ENCODE data around the gene RPS3. TPM values are rescaled to one million over a fixed set of nuclear protein-coding genes. Genes with fewer than 3 reads are reported as not detected.

RPS3 gene
- total RNA-seq, 1 donor = 2,208 TPM

DNA sequence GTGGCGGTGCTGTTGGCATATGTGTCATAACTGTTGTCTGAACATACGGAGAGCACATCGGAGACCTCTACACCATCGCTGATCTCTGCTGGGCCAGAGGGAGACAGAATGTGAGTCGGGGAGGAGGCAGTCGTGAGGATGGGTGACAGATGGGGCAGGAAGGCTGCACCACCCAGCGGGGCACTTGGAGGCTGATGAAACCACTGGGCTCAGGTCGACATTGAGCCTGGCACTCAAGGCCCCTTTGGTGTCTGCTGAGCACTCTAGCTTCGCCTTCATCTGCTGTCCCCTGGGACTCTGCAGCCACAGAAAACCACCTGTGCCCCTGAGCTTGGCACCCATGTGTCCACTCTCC is 36.2 kb downstream of the RPS3 start:
- TF ChIP-seq, protein P1, sequence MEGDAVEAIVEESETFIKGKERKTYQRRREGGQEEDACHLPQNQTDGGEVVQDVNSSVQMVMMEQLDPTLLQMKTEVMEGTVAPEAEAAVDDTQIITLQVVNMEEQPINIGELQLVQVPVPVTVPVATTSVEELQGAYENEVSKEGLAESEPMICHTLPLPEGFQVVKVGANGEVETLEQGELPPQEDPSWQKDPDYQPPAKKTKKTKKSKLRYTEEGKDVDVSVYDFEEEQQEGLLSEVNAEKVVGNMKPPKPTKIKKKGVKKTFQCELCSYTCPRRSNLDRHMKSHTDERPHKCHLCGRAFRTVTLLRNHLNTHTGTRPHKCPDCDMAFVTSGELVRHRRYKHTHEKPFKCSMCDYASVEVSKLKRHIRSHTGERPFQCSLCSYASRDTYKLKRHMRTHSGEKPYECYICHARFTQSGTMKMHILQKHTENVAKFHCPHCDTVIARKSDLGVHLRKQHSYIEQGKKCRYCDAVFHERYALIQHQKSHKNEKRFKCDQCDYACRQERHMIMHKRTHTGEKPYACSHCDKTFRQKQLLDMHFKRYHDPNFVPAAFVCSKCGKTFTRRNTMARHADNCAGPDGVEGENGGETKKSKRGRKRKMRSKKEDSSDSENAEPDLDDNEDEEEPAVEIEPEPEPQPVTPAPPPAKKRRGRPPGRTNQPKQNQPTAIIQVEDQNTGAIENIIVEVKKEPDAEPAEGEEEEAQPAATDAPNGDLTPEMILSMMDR (IDR thresholded peaks at IDR 0.05; ENCODE audit: insufficient read depth, low read length) = no peak
- H3K4me3 ChIP-seq (ENCODE audit: low read depth, low read length) = no peak overlapping the region
- DNase-seq (ENCODE audit: low read depth) = no peak

DNA sequence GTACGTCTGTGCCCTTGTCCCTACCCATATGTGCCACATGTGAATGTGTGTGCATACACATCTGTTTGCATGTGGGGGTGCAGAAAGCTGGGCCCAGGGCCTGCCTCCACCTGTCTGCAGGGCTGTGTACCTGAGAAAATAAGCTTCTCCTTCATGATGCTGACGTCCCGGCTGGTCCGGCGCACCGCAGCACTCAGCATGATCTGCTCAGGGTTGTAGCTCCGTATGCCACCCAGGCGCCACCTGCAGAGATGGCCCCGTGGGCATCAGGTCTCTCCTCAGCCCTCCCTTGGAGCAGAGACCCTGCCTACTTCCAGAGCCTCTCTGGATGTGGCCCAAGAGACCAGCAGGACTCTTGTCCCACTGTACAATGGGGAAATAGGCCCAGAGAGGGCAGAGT is 37.5 kb downstream of the RPS3 start:
- DNase-seq (ENCODE audit: low read depth) = no peak
- TF ChIP-seq, protein P1 (IDR thresholded peaks at IDR 0.05; ENCODE audit: insufficient read depth, low read length) = no peak
- no peak overlapping the region for H3K4me3 ChIP-seq (ENCODE audit: low read depth, low read length)

DNA sequence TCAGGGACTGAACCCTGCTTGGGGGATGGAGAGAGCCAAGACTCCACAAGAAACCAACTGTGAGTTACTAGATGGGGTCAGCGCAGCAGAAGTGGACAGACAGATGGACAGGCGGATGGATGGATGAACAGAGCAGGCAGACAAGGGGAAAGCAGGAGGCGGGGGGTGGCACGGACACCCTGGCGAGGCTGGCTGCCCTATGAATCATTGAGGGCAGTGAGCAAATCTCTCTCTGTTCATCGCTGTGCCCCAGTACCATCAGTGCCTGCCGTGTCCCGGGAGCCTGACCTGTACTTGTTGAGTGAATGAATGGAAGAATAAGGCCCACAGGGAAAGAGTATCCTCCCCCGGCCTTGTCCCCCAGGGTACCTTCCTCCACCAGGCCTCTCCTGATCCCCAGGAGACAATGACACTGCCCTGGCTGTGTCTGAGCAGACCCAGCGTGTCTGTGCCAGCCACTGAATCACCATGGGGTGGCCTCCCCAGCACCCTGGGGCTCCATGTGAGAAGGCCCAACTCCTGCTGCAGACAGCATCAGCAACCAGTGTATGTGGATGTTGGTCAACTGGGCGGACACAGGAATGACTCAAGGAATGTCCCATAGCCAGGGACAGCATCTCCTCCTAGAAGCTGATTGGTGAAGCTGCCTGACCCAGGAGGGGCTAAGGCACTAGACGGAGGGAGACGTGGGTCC is 38.8 kb downstream of the RPS3 start:
- no peak overlapping the region for H3K4me3 ChIP-seq (ENCODE audit: low read depth, low read length)
- DNase-seq (ENCODE audit: low read depth) = no peak
- TF ChIP-seq, protein P1 (IDR thresholded peaks at IDR 0.05; ENCODE audit: insufficient read depth, low read length) = no peak

DNA sequence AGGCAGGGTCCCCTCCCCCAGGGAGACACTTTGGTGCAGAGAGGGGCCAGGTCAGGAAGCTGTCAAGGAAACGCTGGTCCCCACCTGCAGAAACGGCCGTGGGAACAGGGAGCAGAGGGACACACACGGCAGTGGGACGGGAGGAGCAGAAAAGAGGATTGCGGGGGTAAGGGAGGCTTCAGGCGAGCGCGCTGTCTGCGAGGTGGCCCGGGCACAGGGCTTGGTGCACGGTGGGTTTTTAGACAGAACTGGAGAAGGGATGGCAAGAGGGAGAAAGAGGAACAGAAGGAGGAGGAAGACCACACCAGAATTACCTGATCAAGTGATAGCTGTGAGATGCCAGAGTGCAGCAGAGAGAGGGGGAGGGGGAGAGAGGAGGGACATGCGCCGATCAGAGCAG is 39.7 kb downstream of the RPS3 start:
- no peak for DNase-seq (ENCODE audit: low read depth)
- TF ChIP-seq, protein P1 (IDR thresholded peaks at IDR 0.05; ENCODE audit: insufficient read depth, low read length) = no peak
- no peak overlapping the region for H3K4me3 ChIP-seq (ENCODE audit: low read depth, low read length)

DNA sequence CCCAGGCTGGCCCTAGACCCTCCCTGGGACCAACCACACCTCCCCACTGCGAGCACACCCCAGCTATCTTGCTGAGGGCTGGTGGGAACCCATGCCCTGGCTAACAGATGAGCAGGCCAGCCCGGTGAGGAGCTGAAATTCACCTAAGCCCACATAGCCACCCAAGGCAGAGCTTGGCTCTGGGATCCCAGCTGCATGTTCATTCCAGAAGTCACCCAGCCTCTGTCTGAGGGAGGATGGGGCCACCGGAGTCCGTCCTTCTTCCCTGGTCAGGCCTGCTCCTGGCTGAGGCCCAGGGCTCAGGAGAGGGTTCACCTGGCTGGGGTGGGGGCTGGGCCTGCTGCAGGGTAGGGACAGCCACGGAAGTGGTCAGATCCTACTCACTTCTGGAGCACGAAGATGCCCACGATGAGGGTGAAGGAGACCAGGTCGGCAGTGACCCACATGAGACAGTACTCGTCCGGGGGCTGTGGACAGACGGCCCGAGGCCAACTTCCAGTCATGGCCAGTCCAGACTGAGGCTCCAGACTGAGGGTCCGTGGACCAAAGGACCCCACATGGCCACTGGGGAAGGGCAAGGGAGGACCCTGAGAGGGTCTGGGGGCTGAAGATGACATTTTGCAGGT is 40.3 kb downstream of the RPS3 start:
- TF ChIP-seq, protein P1 (IDR thresholded peaks at IDR 0.05; ENCODE audit: insufficient read depth, low read length) = no peak
- DNase-seq (ENCODE audit: low read depth) = no peak

DNA sequence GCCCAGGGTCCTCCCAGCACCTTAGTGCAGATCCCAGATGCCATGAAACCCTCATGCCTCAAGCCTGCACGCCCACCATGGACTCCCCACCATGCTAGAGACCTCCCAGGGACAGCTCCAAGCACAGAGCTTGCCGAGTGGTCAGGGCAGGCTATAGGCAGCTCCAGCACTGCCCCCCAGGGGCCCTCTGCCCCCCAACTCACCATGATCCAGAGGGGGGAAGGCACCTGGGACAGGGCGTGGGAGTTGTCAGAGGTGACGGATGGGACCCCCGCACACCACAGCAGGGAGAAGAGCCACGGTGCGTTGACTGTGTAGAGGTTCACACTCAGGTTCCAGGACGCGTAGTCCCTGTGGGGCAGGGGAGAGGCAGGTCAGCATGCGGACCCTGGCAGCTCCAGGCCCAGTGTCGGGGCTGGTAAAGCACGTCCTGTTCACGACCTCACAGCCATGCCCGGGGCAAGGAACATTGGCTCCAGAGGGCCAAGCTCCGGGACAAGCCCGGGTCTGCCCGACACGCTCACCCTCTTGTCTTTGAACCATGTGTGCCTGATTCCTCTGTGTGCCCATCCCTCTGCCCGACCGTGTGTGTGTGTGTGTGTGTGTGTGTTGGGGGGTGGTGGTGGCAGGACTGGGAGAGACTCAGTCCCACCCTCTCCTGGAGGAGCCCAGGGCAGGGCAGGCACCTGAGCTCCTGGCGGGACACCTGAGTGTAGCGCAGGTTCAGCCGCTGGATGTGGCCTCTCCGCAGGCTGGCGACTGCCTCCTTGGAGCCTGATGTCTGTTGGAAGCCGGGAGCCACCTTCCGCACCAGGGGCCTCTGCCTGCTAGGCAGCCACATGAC is 41.9 kb downstream of the RPS3 start:
- no peak for DNase-seq (ENCODE audit: low read depth)

More for the DNA sequence above, 40.3 kb downstream of the RPS3 start:
- H3K4me3 ChIP-seq (ENCODE audit: low read depth, low read length) = no peak overlapping the region

More for the DNA sequence above, 41.9 kb downstream of the RPS3 start:
- TF ChIP-seq, protein P1 (IDR thresholded peaks at IDR 0.05; ENCODE audit: insufficient read depth, low read length) = no peak
- H3K4me3 ChIP-seq (ENCODE audit: low read depth, low read length) = no peak overlapping the region

All from fibroblast of the aortic adventitia (primary cell).